Bronchial epithelial cell (primary cell): Measurements from ENCODE around the gene IGFALS. TPM values are rescaled to one million over a fixed set of nuclear protein-coding genes. Genes with fewer than 3 reads are reported as not detected.

Experiments used
- DNase-seq: peaks from one replicate; pipeline ENCODE4 v3.0.0-alpha.2; 2010; ENCODE audit warnings: low read depth
- FAIRE-seq: peaks from 2 replicates; lab custom pipeline; 2011; peaks lifted over from hg19 to GRCh38; lab: Jason Lieb, UNC
- H3K27me3 ChIP-seq: 2 replicates; pipeline ENCODE4 v1.5.1; 2011; ENCODE audit warnings: low read length; ENCODE audit not compliant: control insufficient read depth, insufficient read depth
- H3K36me3 ChIP-seq: 2 replicates; pipeline ENCODE4 v1.5.1; 2011; ENCODE audit warnings: low read length; ENCODE audit not compliant: control insufficient read depth, insufficient read depth
- H3K4me3 ChIP-seq: 2 replicates; pipeline ENCODE4 v1.5.1; 2011; ENCODE audit warnings: mild to moderate bottlenecking, low read depth, low read length, control low read depth
- total RNA-seq: library from RNA; depleted of rRNA; stranded (reverse); fragments of >200 nt; gene quantifications from 2 replicates; pipeline ENCODE4 v1.2.1, GENCODE V29; 2014
- TF ChIP-seq, protein P1 (sequence below): IDR thresholded peaks from 2 replicates; pipeline ENCODE4 v1.5.1; 2011; ENCODE audit warnings: mild to moderate bottlenecking, moderate library complexity, low read length, control low read depth, inconsistent platforms; ENCODE audit not compliant: insufficient read depth, severe bottlenecking

Gene IGFALS
- total RNA-seq, 1 donor from 2014 or later: not detected

GRCh38 chr16:1823821-1824220, 30.3 kb upstream of the IGFALS start:
- FAIRE-seq: no peak
- Histone ChIP-seq H3K36me3 (peaks cover 9% of the 10 kb centered on the region), H3K4me3 (no peak overlapping the region), H3K27me3 (no peaks in the 10 kb centered on the region)
- TF ChIP-seq, protein P1, sequence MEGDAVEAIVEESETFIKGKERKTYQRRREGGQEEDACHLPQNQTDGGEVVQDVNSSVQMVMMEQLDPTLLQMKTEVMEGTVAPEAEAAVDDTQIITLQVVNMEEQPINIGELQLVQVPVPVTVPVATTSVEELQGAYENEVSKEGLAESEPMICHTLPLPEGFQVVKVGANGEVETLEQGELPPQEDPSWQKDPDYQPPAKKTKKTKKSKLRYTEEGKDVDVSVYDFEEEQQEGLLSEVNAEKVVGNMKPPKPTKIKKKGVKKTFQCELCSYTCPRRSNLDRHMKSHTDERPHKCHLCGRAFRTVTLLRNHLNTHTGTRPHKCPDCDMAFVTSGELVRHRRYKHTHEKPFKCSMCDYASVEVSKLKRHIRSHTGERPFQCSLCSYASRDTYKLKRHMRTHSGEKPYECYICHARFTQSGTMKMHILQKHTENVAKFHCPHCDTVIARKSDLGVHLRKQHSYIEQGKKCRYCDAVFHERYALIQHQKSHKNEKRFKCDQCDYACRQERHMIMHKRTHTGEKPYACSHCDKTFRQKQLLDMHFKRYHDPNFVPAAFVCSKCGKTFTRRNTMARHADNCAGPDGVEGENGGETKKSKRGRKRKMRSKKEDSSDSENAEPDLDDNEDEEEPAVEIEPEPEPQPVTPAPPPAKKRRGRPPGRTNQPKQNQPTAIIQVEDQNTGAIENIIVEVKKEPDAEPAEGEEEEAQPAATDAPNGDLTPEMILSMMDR: peak; percentile 52
- DNase-seq: peak; percentile 60

- Histone ChIP-seq H3K27me3 (no peaks in the 10 kb centered on the region), H3K4me3 (no peak overlapping the region), H3K36me3 (peaks cover 9% of the 10 kb centered on the region)
- FAIRE-seq (peak; percentile 80), DNase-seq (no peak)
- TF ChIP-seq, protein P1: no peak
Measured at GRCh38 chr16:1822801-1823200, 29.3 kb upstream of the IGFALS start.

DNA sequence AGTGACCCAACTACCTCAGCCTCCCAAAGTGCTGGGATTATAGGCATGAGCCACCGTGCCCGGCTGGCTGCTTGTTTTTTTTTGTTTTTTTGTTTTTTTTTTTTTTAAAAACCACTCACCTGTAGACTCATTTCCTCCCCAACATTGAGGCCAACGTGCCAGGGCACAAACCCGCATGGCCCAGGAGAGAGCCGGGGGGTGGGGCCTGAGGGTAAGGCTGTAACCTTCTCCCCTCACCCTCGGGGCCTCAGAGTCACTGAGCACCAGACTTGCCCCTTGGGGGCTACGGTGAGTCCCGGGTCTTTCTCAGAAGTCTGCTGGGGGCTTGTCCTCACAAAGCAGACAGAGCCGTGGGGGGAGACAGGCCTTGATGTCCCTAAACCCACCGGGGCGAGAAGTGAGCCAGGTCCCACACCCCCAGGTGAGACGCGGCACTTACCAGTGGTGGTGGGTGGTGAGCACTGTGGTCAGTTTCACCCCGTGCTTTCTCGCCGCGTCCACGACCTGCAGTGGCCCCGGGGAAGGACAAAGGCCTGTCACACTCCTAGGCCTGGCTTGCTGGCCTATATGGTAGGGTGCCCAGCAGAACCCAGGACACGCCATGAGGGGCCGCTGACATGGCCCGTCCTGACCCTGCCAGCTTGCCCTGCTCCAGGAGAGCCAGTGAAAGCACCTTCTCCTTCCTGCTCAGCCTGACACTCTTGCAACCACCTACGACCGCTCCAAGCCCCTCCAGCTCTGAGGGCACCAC, 28.5 kb upstream of the IGFALS start:
- FAIRE-seq (no peak), DNase-seq (peak; percentile 48)
- Histone ChIP-seq H3K4me3 (no peak overlapping the region), H3K27me3 (no peaks in the 10 kb centered on the region), H3K36me3 (peaks cover 11% of the 10 kb centered on the region)
- TF ChIP-seq, protein P1: no peak

DNA sequence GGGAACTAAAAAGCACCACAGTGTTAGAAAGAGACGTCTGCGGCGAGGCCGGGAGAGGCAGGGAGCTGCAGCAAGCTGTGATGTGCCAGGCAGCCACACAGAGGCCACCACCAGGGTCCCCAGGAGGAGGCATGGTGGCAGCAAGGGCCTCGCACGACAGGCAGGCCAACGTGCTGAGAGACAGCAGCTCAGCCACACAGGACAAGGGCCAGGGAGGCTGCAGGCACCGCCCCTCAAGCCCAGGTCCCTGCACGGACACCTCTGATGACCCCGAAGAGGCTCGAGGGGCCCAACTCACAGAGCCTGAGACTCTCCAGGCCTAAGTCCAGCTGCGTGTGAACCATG, 27.4 kb upstream of the IGFALS start:
- DNase-seq: no peak
- no peak for FAIRE-seq
- Histone ChIP-seq H3K27me3 (no peaks in the 10 kb centered on the region), H3K36me3 (peaks cover 17% of the 10 kb centered on the region), H3K4me3 (no peak overlapping the region)
- TF ChIP-seq, protein P1: no peak

DNA sequence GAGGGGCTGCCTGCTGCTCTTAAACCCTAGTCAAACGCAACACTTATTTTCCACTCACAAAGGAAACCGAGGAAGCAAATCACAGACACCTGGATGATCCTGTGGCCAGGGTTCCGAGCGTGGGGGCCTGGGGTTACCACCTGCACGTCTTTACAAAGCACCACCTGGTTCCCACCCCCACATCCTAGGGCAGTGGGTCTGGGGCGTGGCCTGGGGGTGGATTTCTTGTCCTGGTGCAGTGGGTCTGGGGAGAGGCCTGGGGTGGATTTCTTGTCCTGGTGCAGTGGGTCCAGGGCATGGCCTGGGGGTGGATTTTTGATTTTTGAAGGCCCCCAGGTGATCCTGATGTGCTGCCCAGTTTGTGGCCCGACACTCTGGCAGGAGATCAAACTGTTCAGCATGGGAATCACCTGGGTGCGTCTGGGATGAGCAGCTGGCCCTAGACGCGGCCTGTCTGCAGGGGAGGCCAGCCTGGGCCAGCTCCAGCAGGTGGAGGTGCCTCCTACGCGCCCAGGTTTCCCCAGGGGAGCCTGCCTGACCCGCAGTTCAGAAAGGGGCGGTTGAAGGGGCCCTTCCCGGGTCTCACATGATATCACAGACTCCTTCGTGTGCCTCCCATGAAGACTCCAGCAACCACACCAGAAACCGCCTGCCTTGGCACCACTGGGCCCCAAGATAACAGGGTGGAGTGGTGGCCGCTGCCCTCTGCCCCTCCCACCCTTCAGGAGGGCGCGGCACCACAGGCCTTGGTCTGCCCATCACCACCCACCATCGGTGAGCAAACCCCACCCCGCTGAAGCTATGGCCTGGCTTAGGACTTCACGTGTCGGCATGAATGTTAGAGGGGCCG, 26.8 kb upstream of the IGFALS start:
- TF ChIP-seq, protein P1: no peak
- no peaks in the 10 kb centered on the region for H3K27me3 ChIP-seq
- FAIRE-seq (no peak), DNase-seq (no peak)
- H3K36me3 ChIP-seq: peaks cover 17% of the 10 kb centered on the region
- no peak overlapping the region for H3K4me3 ChIP-seq
